Midbrain (tissue), 1 donor: ENCODE measurements around the gene EIF3I.

Source experiments
- DNase-seq: peaks from one replicate; lab custom pipeline; 2025; lab: John Stamatoyannopoulos, UW

The EIF3I gene

GRCh38 chr1:32221980-32222755, at the start of gene EIF3I, which contains the start of gene TMEM234:
Gene EIF3I (plus strand): TSS chr1:32222407. CDS start chr1:32222442, 35 bp downstream.
Gene TMEM234 (minus strand): TSS chr1:32222353. CDS start chr1:32222322, 31 bp downstream.
- peak; percentile 94 for DNase-seq

DNA sequence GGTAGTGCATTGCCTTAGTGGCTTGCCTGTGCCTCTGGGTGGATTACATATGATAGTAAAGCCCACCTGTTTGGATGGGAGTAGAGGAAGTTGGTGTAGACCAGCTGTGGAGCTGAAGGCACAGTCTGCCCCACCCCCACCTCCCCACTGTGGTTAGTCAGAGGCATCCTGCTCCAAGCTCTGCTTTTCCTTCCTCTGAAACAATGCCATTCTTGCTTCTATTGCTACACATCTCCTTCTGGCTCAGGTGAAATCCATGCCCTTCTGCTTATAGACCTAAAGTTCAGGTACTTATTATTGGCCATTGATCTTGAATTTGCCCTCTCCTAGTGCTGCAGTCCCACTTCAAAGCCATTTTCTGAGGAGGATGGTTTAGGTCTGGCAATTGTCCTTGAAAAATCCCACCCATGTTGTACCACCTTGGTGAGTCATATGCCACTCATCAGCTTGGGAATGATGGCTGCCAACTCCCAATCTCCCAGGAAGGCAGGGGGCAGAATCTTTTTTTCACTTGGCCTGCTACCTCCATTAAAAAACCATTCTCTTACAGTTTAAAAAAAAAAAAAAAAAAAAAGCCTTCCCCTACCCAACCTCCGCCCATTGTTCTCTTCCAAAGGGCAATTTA, 49.5 kb upstream of the EIF3I start:
- no peak for DNase-seq

GRCh38 chr1:32178380-32179192, 43.6 kb upstream of the EIF3I start:
- DNase-seq, result no peak

DNA sequence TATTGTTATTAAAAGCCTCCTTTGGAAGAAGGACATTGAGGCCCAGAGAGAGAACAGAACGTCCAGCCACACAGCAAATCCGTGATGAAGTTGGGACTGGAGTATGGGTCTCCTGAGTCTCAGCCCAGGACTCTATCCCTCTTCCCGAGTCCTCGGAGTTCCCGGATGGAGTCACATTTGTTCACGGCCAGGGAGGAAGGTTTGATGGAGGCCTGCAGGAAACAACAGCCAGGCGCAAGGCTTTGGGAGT, 43.1 kb upstream of the EIF3I start:
- no peak for DNase-seq

GRCh38 chr1:32179443-32180185, 42.6 kb upstream of the EIF3I start, which contains the start of gene TXLNA:
Gene TXLNA (plus strand): TSS chr1:32179675. CDS start chr1:32180346, 671 bp downstream.
- DNase-seq, result peak; percentile 93

DNA sequence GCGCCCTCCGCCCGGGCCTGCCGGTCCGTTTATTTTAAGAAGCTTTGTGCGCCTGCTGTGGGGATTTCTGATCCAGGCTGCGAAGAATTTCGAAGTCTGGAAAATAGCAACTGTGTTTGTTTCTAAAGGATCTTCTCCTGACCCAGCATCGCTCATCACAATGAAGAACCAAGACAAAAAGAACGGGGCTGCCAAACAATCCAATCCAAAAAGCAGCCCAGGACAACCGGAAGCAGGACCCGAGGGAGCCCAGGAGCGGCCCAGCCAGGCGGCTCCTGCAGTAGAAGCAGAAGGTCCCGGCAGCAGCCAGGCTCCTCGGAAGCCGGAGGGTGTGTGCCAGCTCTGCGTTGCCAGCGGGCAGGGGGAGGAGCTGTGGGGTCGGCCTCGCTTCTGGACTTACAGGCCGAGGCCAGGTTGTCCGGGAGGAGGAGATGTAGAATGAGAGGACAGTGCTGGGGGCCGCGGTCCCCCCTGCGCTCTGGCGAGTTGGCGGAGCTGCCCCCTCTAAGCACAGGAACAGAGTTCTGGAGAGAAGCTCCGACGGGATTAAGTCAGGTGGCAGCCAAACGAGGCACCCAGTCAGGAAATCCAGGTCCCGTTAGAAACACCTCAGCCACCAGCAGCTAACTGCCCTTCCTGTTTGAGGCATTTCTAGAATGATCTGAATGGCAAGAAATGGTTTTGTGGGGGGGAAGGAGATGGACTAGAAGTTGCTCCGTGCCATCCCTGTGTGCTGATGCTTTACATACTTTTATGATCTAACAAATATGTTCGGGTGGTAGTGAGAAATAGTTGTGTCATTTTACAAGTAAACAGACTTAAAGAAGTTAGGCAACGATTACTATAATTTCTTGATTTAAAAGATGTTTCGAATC, 41.8 kb upstream of the EIF3I start:
- no peak for DNase-seq

- DNase-seq, result no peak
Measured at GRCh38 chr1:32181065-32181464, 41.1 kb upstream of the EIF3I start.

DNA sequence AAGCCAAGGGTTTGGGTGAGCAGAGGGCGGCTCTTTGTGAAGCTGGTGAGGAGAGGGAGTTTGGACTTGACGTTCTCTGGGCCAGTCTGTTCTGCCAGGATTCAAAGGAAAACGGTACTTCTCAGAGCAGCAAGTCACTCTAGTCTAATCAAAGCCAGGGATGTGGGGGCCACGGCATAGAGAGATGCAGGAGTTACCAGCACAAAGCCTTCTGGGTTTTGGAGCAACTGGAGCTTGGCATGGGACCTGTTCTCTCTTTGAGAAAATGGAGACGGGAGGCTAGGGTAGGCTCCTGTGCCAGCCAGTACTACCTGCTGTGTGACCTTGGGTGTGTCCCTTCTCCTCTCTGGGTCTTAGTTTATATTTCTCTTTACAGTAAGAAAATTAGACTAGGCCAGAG, 40.6 kb upstream of the EIF3I start:
- no peak for DNase-seq

DNA sequence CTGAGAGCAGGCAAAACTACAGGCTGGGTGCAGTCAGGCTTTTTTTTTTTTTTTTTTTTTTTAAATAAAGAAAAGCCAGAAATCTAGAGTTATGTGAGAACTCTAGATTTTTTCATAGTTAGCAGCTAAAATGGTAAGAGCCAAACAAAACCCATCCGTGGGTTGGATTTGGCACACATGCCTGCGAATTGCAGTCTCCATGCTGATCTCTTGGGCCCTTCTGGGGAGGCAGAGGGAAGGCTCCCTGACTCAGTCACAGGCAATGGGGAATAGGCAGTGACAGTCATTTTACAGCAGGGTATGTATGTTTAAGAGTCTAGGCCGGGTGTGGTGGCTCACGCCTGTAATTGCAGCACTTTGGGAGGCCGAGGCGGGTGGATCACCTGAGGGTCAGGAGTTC, 40.1 kb upstream of the EIF3I start:
- DNase-seq, result no peak

- no peak for DNase-seq
Measured at GRCh38 chr1:32184650-32185049, 37.6 kb upstream of the EIF3I start.

GRCh38 chr1:32186077-32186476, 36.1 kb upstream of the EIF3I start:
- no peak for DNase-seq

GRCh38 chr1:32186491-32186890, 35.7 kb upstream of the EIF3I start:
- no peak for DNase-seq

DNA sequence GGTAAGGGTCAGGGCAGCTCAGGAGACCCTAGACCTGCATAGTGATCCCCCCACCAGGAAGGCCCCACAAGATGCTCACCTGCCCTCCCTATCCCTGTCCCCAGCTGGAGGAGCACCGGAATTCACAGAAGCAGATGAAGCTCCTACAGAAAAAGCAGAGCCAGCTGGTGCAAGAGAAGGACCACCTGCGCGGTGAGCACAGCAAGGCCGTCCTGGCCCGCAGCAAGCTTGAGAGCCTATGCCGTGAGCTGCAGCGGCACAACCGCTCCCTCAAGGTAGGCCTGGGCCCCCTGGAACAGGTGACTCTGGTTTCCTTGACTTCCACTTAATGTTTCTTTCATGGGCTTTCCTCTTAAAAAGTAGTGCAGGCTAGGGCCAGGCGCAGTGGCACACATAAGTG, 34.4 kb upstream of the EIF3I start:
- DNase-seq, result no peak

DNA sequence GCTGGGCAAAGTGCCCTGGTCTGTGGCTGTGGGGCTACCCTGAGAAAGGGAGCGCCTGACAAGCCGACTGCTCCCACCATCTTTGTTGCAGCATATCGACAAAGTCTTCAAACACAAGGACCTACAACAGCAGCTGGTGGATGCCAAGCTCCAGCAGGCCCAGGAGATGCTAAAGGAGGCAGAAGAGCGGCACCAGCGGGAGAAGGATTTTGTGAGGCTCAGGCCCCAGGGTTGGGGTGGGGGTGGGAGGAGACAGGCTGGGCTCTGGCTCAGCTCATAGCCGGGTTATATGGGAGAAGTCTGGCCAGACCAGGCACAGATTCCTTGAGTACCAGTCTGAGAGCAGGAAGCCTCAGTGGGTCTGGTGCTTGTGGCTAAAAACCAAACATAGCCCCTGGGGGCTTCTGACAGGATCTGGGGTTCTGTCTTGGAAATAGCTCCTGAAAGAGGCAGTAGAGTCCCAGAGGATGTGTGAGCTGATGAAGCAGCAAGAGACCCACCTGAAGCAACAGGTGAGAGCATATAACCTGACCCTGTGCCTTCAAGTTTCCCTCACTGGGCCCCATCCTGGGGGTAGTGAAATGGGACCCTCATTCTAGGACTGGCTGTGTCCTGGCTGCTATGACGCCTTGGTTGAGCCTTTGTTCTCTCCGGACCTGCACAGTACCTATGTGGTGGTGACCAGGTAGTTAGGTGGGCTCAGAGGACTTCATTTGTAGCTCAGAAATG, 29.8 kb upstream of the EIF3I start:
- no peak for DNase-seq

- DNase-seq, result no peak
Measured at GRCh38 chr1:32194984-32195383, 27.2 kb upstream of the EIF3I start.

DNA sequence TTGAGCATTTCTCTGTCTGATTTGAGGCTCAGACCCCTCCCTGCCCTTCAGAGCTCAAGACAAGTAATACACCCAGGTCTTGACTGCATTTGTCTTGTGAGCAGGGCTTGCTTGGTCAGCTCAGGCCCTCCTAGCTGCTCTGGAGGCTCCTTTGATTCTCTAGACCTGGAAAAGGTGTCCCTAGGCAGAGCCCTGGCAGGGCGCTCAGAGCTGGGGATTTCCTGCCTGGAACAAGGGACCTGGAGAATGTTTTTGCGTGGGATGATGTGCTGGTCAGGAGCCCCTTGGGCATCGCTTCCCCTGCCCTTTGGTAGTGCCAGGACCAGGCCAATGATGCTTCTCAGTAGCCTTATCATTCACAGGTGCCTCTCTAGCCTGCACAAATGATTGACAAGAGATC, 26.7 kb upstream of the EIF3I start:
- no peak for DNase-seq

GRCh38 chr1:32195972-32196823, 26.0 kb upstream of the EIF3I start:
- DNase-seq, result no peak

GRCh38 chr1:32197074-32197473, 25.1 kb upstream of the EIF3I start:
- DNase-seq, result no peak

GRCh38 chr1:32197837-32198236, 24.4 kb upstream of the EIF3I start:
- no peak for DNase-seq
